IPS-NIHi7 (cell line): ENCODE results near the gene FAM3D.

Source experiments
- DNase-seq: peaks from one replicate; pipeline ENCODE4 v3.0.0; 2012; ENCODE audit warnings: mixed read lengths; ENCODE audit errors: extremely low spot score

The FAM3D gene

DNA sequence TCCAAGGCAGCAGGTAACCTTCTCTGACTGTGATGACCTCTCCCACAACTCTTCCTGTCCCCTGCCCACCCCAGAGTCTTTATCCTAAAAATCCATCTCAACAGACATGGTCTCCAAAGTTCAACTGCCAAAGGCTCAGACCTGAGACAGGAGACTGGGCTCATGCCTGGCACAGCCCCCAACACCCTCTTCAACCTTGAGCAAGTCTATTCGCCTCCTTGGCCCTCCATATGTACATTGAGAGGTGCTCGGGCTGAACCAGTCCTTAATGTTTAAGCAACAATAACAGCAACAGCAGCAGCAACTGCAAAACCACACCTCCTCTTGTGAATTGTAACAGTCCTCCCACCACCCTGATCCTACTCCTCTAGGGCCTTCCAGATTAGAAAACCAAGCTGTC is 9.9 kb downstream of the FAM3D start:
- DNase-seq, result no peak

DNA sequence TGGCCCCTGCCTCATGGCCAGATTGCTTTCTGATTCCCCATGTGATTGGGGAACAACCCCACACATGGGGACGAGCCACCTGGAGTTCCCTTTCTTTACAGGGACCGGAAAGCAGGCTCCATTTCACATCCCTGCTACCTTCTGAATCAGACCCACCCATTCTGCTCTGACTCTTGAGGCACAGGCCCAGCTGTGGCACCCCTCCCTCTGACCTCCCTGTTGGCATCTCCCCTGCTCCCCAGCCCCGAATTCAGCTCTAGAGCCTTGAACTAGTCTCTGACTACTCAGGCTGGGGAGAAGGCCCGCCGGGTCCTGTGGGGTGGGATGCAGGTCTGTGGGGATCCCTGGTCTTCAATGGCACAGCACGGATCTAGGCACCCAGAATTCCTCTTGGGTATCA is 12.1 kb downstream of the FAM3D start:
- no peak for DNase-seq

DNA sequence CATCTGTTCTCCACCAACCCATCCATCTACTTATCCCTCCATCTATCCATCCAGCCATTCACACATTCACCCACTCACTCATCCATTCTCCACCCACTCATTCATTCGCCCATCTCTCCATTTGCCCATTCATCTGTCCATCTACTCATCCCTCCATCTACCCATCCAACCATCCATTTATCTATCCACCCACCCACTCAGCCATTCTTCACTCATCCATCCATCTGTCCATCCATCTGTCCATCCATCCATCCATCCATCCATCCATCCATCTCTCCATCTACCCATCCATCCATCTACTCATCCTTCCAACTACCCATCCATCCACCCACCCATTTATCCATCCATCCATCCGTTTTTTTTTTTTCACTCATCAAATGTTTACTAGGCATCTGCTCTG is 13.9 kb downstream of the FAM3D start:
- DNase-seq, result no peak

DNA sequence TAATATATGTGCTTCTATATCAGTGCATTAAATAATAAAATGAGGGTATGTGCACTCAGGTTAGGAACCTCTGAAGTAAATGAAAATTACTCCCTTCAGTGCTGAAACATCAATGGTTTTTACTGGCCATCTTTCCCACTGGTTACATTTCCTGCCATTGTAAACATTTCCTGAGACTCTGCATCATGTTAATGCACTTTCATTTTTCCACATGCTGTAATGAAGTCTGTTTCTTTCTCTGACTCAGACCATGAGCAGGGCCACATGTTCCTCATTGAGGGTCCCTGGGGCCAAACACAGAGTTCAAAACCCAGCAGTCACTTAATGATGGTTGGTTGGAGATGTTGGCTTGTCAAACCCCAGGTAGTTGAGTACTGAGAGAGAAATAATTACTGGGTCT is 15.3 kb downstream of the FAM3D start:
- DNase-seq, result no peak

DNA sequence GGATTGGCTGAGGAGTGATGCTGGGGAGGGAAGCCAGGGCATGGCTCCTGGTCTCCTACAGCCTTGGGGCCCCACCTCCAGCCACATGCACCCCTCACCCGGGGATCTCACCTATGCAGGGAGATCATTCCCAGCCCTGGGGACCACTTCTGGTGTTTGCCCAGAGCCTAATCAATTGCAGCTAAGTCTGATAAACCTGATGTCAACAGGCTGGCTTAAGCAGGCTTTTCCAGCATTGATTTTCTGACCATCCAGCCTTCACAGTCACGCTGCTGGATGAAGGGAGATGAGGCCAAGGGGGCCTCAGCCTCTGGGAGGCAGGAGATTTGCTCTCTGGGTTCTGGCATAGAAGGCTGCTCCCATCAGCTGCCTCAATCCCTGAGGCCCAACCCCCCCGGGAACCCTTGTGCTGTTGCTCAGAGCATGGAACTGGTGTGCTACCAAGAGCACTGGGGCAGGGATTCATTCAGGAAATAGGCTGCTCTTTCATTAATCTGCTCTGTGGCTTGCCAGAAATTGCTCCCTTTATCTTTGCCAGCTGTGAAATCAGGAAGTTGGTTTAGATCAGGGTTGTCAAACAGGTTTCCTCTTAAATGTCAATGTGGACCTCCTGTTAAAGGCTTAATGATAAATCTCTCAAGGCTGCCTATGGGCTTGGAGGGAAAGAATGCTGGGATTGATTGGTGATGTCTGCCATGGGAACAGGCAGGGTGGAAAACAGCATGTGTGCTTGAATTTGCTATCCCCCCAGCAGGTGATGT is 19.0 kb downstream of the FAM3D start:
- DNase-seq, result no peak

DNA sequence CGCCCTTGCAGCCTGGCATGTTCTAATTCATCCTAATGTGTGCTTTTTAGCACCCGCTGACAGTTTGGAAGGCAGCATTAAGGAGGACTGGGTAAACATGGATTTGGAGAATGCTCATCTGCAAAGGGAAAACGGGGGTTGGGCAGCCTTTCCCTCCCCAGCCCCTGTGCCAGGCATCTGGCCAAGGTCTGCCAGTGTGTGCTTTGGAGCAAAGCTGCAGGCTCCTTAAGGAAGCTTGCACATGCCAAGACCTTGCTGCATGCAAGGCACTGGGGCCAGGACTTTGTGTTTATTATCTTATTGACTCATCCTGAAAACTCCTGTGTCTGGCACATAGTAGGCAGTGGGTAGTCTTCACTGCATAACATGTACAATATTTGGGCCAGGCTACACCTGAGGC is 20.1 kb downstream of the FAM3D start:
- DNase-seq, result no peak

DNA sequence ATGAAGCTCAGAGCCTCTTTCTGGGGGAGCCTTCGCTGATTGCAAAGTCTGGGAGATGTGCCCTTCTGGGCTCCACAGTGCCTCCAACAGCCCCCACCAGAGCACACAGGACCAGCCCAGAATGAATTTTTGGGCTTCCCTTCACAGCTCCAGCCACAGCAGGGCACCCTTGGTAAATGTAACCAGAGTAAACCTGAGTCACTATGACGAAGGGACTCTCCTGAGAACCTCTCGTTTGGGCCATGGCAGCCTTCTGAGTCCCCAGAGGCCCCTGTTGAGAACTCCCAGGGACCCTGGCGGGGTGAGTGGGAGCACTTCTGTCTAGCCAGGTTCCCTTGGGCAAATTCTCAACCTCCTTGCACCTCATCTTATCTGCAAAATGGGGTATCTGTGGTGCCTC is 20.8 kb downstream of the FAM3D start:
- no peak for DNase-seq

DNA sequence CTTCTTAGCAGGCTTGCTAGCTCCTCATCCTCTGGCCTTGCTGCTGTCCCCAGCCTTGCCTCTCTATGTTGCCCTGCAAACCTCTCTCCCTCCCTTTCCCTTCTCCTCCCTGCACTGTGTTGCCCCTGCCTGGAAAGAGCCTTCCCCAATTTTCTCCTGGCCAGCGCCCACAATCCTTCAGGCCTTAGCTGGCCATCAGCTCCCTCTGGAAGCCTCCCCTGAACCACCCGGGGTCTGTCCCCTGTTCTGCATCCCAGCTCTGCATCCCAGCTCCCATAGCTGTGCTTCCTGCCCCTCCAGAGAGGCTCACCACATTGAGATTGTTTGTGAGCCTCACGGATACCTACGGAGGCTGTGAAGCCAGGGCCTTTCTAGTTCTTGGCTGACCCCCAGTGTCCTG is 23.7 kb downstream of the FAM3D start:
- no peak for DNase-seq

DNA sequence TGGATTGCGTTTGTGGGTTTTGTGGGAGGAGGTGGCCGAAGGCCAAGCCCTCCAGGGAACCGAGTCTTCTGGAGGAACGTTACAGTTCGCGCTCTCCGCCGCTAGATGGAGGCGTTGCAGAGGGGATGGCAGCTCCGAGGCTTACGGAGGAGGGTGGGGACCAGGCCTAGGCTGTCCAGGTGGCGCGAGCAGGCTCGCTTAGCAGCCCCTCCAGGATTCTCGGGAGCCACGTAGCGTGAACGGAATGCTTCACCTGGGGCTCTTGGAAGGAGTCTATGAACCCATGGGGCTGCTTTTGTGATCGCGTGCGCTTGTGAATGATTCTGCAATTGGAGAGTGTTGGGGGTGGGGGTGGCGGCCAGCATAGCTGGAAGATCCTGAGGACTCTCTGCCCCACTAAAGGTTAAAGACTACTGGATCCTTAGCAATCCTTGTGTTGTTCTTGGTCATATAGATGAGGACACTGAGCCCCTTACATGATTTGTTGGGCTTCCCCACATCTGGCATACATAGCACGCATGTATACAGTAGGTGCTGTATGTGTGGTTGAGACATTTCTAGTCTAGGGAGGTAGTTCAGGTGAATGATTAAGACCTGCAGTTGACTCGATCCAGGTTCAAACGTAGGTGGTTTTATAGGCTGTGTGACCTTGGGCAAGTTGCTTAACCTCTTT is 25.7 kb downstream of the FAM3D start:
- DNase-seq, result peak; percentile 93

DNA sequence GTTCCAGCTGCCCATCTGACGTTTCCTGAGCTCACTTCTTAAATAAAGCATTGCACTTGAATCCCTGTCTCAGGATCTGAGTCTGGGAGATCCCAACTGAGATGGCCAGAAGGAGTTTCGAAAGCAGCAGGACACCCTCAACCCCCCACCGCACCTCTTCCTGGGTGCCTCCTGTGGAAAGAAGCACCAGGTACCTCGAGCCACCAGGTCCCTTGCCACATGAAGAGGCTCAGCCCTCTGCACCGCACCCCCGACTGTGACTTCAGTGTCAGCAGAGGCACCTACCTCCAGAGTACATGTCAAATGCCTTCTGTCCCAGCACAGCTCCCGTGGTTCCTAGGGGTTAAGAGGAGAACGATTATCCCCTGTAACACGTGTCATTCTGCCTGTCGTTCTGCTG is 26.7 kb downstream of the FAM3D start:
- no peak for DNase-seq

DNA sequence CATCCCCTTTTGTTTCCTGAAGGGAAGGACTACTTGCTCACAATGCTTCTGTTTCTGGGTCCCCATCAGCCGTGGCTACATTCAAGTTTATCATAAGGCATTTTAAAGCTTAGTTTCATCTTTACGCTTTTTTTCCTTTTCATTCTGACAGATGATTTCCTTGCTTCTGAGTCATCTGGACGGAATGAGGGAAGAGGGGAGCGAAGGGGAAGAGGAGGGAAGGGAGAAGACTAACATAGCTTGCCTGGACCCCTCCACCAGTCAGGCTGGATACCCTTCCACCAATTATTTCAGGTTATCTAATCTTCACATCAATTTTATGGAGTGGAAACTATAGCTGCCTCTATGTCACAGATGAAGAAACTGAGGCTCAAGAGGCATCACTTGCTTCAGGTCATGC is 27.6 kb downstream of the FAM3D start:
- no peak for DNase-seq

DNA sequence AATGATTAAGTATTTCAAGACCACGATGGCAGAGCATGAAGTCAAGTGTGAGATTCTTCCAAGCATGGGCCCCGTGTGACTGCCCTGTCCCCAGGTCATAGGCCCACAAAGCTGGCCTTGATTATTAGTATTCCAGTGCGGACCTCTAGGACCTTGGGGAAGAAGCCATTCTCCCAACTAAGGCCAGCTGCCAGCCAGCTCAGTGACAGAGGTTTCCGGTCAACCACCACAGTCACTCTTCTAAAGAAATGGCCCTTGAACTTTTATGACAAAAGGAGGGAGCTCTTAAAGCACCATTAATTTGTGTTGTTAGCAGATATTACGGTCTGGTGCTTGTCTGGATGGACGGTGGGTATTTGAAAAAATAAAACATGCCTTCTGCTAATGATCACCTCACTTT is 28.0 kb downstream of the FAM3D start:
- no peak for DNase-seq

DNA sequence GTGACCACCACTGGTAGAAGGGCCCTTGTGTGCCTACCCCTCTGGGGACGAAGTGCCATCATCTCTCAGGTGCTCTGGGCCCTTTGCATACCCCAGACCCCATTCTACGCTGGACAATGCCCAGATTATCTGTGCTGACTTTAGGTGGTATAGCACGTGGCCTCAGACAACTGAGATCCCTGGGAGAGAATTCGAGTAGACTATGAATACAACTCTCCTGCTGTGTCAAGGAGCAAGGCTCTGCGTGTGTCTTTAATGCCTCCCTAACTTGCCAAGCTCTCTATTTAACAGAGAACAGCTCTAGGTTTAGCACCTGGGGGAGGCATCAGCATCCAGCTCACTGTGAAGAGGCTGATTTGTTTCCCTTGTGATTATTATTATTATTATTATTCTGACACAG is 29.1 kb downstream of the FAM3D start:
- no peak for DNase-seq

DNA sequence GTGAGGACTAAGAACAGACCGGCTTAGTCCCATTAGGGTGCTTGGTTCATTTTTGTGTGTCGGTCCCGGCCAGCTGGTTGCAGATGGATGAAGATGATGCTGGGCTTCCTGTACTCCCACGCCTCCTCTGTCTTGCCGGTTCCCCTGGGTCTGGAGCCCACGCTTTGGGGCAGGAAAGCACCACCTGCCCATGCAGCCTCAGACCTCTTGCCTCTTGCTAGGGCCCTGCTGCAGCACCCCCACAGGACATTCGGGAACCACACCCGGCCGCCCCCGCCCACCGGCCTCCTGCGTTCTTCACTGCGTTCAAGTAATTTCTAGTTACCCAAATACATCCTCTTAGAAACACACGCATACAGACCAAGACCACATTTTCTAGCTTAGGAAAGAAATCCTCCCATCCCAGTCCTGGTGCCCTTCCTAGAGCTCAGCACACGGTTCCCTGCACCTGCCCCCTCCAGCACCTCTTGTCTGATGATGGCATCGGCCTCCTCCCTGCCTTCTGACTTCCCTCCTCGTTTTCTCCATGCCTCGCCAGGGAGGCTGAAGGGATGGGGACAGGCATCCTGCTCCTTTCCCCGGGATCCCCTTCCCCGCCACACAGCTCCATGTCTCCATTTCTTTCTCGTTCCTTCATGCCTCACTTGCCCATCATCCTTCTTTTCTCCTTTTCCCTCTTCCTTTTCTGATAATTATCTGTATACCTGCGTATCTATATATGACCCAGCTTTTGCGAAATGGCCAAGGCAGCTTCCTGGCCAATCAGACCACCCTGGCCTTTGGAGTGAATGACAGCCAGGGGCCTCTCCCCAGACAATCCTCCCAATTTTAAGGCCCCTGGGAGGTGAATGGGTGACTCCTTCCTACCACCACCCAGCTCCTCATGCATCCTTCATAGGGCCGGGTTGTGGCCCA is 30.9 kb downstream of the FAM3D start:
- DNase-seq, result peak; percentile 46

DNA sequence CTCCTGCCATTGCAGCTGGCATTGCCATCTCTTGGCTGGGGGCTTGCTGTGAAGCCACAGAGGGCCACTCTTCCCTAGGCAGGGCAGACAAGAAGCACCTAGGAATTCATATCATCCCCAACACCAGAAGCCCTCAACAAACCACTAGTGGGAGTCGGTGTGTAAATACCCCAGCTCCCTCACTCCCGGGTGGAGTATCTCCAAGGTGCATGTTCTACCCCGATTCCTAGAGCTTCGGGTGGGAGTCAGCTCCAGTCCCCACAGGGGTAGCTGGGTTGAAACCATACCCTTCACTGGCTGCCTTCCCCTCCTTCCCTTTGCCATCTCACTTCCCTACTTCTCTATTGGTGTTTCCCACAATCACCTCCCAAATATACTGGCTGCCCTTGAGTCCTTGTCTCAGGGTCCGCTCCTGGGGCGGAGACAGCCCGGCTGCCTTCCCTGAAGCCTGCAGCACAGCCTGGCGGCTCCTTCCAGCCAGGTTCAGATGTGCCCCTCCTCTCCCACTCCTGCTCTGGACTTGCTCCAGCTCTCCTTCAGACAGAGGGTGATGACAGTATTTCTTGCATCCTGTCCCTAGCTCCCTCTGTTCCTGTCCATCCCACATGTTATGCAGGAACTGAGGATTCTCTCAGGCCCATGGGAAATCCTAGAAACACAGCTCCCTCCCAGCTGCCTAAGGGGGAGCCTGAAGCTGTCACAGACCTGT is 33.3 kb downstream of the FAM3D start:
- no peak for DNase-seq

DNA sequence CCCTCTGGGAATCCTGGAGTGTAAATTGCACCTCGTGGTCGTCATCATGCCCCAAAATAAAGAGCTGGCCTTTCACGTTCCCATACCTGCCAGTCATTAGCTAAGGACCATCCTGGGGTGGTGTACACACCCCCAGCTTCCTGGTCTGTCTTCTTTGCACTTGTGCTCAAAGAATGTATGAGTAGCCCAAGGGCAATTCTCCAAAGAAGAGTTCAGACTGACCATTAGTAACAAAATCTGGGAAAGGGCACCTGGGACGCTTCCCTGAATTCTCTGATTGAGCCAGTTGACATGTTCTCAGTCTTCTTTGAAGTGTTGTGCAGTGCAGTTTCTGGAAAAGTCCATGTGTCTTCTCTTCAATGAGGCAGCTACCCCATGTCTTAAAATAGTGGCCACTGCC is 34.8 kb downstream of the FAM3D start:
- DNase-seq, result no peak

DNA sequence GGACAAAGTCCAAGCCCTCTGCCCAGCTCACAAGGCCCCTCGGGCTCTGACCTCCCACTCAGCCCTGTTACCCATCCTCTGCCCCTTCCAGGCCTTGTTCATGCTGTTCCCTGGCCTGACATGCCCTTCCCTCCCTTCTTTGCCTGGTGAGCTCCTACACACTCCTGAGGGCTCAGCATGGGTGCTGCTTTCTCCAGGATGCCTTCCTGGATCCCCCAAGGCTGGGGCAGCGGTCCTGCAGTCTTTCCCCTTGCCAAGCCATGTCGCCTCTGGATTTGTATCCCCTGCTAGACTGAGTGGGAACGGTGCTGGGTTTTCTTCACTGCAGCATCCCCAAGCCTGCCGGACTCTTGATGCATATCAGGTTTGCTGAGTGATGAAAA is 35.9 kb downstream of the FAM3D start:
- DNase-seq, result no peak

DNA sequence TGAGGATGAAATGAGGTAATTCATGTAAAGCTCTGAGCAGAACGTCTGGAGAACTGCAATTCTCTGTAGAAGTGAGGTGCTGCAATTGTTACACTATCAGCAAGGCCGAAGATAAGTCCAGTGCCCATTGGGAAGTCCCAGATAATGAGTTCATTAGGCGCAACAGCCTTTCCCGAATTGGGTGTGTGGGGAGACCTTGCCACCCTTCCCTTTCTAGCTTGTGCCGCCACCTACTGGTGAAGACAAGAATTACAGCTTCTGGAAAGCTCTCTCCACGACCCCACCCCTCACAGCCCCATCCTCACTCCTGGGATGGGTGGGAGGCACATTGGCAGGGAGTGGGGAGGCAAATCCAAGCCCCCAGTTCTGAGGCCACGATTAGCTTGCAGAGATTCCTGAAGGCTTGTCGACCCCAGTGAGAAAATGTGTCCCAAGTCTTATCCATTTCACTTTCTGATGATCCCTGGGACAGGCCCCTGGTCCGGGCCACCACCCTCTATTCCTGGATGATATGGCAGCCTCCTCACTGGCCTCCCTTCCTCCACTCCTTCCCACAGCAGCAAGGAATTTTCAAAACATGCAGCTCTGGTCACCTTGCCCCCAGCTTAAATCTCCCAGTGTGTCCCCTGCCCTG is 36.4 kb downstream of the FAM3D start:
- DNase-seq, result peak; percentile 85

DNA sequence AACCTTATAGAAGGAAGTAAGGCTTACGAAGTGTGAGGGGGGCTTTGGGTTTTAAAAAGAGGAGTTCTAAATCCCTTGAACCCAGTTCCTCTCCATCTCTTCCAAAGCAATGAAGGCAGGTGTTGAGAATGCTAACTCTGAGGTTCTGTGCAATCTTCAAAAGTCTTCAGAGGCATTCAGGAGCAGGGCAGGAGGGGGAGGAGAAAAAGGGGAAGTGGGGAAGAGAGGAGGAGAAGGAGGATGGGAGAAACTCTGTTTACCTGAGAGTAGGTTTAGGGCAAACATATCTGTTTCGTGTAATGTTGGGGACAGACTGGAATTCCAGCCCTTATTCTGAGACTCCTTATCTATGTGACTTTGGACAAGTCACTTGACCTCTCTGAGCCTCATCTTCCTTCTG is 36.9 kb downstream of the FAM3D start:
- DNase-seq, result no peak

DNA sequence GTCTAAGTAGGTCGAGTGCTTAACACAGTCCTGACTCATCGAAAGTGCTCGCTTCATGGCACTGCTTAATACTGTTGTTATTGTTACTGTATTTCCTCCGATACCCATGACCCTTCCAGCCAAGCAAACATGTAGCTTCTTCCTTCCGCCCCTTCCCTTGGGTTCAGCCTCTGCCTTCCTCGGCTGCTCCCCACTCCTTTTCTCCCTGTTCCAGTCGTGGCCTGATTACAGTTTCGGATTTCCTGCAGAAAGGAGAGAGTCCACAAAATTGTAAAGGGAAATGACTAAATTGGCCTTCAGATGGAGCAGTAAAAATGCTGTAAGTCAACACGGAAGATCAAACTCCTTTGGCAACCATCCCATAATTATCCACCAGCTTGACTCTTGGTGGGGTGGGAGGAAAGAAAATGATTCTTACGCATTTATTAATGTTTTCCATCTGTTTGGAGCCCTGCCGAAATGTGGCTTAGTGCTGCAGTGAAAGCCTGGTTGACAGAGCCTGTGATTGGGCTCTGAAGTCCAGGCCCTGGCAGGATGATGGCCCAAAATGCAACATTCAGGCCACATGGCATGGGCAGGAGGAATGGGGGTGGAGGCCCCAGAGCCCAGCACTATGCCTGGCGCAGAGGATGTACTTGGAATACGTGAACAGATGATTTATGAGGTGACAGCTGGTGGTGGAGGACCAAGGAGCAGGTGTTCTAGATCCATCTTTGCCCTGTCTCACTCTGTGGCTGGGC is 37.6 kb downstream of the FAM3D start:
- no peak for DNase-seq

DNA sequence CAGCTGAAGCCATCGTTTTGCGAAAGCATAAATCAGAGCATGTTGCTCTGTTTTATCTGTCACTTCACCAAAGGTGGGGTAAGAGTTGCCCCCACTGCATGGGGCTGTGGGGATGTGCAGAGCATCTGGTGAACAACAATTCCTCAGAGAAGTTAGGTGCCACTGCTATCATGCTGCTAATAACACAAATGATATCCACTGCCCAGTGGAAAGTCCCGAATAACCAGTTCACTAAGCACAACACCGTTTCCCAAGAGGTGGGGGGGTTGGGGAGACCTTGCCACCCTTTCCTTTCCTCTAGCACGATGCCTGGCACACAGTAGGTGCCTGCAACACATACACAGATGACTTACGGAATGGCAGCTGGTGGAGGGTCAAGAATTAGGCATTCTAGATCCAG is 38.6 kb downstream of the FAM3D start:
- DNase-seq, result no peak
